Brain microvascular endothelial cell (primary cell): ENCODE data around the gene RYR2.

Source experiments
- DNase-seq: peaks from one replicate; pipeline ENCODE4 v3.0.0-alpha.2; 2020
- H3K27ac ChIP-seq: fragments of 250-450 bp; sonication (Bioruptor Pico); 2 replicates; pipeline ENCODE4 v1.5.1; 2020; ENCODE audit warnings: mild to moderate bottlenecking, moderate library complexity
- H3K27me3 ChIP-seq: fragments of 250-450 bp; sonication (Bioruptor Pico); replicated peaks from 2 replicates; pipeline ENCODE4 v1.5.1; 2020; ENCODE audit warnings: mild to moderate bottlenecking
- H3K36me3 ChIP-seq: fragments of 250-450 bp; sonication (Bioruptor Pico); replicated peaks from 2 replicates; pipeline ENCODE4 v1.5.1; 2020; ENCODE audit warnings: mild to moderate bottlenecking
- H3K4me3 ChIP-seq: 2 replicates; pipeline ENCODE4 v1.5.1; 2011; ENCODE audit warnings: low read depth, mild to moderate bottlenecking, control low read depth, low read length, moderate library complexity
- CTCF ChIP-seq: IDR thresholded peaks from 2 replicates; pipeline ENCODE4 v1.5.1; 2011; ENCODE audit warnings: low read depth, mild to moderate bottlenecking, moderate library complexity, low read length, control low read depth, inconsistent platforms; ENCODE audit errors: missing control alignments
- in situ Hi-C: cut with HindIII; loops from 2 replicates; pipeline ENCODE4 v1.10.0; 2017; ENCODE audit warnings: low sequenced_read_pairs, low pct_ligation_motif_present

Gene RYR2

GRCh38 chr1:237166593-237167101 lies 124.7 kb downstream of the RYR2 start:
- peak; percentile 32 for DNase-seq
- Histone ChIP-seq H3K4me3 (no peak overlapping the region), H3K36me3 (no peaks in the 10 kb centered on the region), H3K27me3 (no peaks in the 10 kb centered on the region), H3K27ac (no peak overlapping the region)
- no peak for TF ChIP-seq CTCF
- in situ Hi-C loops, result no loop called here

- in situ Hi-C loops, result no loop called here
- Histone ChIP-seq H3K36me3 (no peaks in the 10 kb centered on the region), H3K27me3 (no peaks in the 10 kb centered on the region), H3K4me3 (no peak overlapping the region), H3K27ac (no peak overlapping the region)
- DNase-seq, result no peak
- no peak for TF ChIP-seq CTCF
These were observed 128.2 kb downstream of the RYR2 start for GRCh38 chr1:237170149-237170548.

DNA sequence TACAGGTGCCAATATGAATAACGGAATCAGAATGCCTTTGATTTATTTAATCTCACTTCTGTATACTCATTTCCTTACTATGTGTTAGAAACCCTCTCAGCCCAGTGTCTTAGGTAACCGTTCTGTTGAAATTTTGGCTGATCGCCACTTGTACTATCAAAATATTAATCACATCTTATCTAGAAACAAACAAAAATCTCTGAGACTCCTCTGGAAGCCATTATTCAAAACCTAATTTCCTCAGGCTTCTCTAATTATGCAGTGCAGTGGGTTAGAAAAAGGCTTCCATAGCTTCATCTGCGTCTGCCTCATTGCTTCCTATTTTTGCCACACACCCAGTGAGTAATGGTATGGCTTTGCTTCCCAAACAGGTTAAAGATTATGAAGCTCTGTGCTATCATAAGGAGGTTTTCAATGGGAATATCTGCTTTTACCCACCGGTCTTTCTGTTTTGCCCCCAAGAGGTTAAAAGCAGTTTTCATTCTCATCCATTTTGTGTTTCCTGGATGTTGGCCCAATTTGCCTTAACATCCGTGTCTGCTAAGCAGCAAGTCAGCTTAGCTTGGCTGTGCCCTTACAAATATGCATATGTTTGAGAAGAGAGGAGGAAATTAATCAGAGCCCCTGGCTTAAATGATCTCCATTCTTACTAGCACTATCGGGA lies 129.6 kb downstream of the RYR2 start:
- no peak for TF ChIP-seq CTCF
- no peaks in the 10 kb centered on the region for H3K27me3 ChIP-seq
- DNase-seq, result no peak
- H3K27ac ChIP-seq, result no peak overlapping the region
- H3K4me3 ChIP-seq, result no peak overlapping the region
- in situ Hi-C loops, result no loop called here
- no peaks in the 10 kb centered on the region for H3K36me3 ChIP-seq

DNA sequence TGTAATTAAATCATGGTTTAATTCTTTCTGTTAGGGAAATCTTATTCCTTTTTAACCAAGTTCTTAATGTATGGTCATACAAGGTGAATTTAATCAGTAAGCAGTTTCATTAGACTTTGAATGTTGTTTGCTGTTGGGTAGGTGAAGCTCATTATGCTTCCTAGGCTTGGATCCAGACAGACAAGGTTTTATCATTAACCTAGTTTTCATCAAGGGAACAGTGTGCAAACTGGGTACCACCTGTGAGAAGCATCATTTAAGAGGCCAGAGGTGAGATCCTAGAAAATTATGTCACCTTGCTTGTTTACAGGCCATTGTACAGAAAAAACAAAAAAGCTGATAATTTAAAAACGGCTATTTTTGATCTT lies 130.1 kb downstream of the RYR2 start:
- no peak overlapping the region for H3K27ac ChIP-seq
- DNase-seq, result no peak
- no peak for TF ChIP-seq CTCF
- H3K36me3 ChIP-seq, result no peaks in the 10 kb centered on the region
- no peak overlapping the region for H3K4me3 ChIP-seq
- no peaks in the 10 kb centered on the region for H3K27me3 ChIP-seq
- in situ Hi-C loops, result no loop called here

GRCh38 chr1:237179503-237179902 lies 137.5 kb downstream of the RYR2 start:
- no peak overlapping the region for H3K27ac ChIP-seq
- no peak for DNase-seq
- in situ Hi-C loops, result no loop called here
- H3K27me3 ChIP-seq, result no peaks in the 10 kb centered on the region
- TF ChIP-seq CTCF, result no peak
- no peaks in the 10 kb centered on the region for H3K36me3 ChIP-seq
- H3K4me3 ChIP-seq, result no peak overlapping the region

- no peak overlapping the region for H3K4me3 ChIP-seq
- no peak overlapping the region for H3K27ac ChIP-seq
- no peaks in the 10 kb centered on the region for H3K36me3 ChIP-seq
- no peak for DNase-seq
- in situ Hi-C loops, result no loop called here
- TF ChIP-seq CTCF, result no peak
- H3K27me3 ChIP-seq, result no peaks in the 10 kb centered on the region
These were observed 138.3 kb downstream of the RYR2 start for GRCh38 chr1:237180256-237180655.
